KG1 (cell line): ENCODE data around the gene DIRAS1.

Source experiments
- DNase-seq: peaks from one replicate; lab custom pipeline; 2025; lab: John Stamatoyannopoulos, UW

DIRAS1 gene, protein sequence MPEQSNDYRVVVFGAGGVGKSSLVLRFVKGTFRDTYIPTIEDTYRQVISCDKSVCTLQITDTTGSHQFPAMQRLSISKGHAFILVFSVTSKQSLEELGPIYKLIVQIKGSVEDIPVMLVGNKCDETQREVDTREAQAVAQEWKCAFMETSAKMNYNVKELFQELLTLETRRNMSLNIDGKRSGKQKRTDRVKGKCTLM

DNA sequence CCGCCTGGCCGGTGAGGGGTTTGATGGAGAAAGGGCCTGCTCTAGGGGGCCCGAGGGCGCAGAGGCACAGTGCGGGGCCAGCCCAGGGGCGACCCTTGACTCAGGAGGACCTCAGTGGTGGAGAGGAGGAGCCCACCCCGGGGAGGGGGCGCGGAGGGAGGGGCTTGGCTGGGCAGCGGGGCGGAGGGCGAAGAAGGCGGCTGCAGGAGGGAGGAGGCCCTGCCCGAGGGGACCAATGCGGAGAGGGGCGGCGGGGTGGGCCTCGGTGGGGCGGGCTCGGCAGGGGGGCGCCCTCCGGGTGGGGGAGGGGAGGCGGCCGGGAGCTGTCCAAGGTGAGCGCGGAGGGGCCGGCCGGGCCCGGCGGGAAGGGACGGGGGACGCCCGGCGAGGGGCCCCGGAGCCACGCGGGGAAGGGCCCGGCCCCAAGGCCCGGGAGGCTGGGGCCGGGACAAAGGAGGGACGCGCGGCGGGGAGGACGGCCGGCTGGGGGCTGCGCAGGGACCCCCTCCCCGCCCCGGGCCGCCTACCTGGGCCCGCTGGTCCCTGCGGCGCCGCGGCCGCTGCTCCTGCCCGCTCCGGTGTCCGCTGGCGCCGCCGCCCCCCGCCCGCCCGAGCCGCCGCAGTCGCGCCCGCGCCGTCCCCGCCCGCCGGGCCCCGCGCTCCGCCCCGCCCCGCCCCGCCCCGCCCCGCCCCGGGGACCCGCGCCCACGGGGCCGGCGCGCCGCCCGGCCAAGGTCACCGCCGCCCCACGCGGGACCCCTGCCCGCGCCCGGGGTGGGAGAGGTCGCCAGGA lies at the start of gene DIRAS1:
TSS of gene DIRAS1 (minus strand) at position 596 of the 793 bp plus-strand sequence. CDS start 3,566 bp downstream, outside the sequence.
- DNase-seq = no peak

DNA sequence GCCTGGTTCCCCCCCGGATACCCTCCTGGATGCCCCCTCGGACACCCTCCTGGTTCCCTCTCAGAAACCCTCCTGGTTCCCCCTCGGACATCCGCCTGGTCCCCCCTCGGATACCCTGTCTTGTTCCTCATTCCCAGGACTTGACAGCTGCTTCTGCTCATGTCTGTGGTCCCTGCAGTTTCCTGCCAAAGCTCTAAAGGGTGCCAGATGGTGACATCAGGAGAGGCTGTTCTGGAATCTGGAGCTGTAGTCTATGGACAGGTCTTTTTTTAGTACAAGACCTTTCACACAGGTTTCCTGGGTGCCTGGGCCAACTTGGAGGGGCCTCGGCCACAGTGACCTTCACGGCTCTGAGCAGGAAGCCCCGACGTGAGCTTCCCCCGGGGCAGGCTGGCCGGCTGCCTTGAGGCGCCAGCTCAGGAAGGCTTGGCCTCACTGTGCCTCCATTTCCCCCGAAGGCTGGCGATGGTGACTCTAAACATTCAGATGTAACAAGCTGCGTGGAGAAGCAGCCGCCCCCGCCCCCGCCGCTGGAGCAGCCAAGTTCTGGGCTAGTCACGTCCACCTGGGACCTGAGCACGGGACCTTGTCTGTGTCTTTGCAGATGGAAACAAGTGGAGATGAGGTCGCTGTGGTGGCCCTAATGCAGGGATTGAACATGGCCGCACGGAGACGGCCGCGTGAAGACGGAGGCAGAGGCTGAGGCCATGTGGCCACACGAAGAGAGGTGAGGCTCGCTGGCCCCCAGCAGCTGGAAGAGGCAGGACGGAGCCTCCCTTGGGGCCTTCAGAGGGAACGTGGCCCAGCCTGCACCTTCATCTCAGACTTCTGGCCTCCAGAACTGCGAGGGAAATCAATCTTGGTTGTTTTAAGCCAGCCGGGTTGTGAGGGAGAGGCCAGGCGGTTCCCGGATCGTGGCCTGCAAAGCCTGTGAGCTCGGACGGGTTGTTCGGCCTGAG lies 49.2 kb upstream of the DIRAS1 start:
- DNase-seq = no peak

DNA sequence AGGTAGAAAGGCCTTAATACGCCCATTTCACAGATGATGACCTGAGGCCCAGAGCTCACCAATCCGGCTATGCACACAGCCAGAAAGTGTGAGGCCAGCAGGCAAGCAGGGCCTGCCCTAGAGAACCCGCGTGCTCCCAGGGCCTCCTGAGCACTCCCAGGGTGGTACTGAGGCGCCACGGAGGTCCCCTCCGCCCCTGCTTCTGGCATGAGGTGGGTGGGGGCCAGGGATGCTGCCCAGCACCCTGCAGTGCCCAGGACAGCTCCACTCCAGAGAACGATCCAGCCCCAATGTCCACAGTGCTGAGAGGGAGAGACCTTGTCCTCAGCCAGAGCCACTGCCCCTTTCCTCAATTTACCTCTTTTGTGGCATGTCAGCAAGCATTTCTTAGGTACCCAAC lies 48.0 kb upstream of the DIRAS1 start:
- no peak for DNase-seq

DNA sequence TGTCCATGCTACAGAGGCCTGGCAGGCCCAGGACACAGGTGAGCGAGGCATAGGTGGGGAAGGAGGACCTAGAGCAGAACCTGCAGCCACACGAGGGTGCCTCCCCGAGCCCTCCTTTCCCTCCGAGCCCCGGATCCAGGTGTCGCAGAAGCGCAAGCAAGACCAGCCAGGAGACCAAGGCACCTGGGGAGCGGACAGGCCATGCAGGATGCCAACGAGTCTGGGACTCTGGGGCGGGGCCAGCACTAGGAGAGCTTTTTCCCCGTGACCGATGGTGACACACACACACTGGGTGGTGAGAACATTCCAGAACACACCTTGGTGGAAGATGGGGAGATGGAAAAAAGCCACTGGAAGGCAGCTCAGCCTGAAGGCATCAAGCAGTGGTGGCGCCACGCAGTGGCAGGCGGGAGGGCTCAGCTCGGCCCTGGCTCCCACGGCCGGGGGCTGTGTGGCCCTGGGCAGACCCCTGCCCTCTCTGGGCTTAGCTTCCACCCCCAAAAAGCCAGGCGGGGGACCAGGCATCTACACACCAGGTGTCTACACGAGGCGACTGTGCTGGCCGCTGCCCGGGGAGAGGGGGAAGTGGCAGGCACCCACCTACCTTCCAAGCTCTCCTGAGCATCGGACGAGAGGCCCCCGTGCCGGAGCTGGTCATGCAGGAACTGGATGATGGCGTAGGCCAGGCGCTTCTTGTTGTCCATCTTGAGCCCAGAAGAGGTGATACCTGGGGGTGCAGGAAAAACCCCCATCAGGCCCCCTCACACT lies 47.4 kb upstream of the DIRAS1 start:
- no peak for DNase-seq

DNA sequence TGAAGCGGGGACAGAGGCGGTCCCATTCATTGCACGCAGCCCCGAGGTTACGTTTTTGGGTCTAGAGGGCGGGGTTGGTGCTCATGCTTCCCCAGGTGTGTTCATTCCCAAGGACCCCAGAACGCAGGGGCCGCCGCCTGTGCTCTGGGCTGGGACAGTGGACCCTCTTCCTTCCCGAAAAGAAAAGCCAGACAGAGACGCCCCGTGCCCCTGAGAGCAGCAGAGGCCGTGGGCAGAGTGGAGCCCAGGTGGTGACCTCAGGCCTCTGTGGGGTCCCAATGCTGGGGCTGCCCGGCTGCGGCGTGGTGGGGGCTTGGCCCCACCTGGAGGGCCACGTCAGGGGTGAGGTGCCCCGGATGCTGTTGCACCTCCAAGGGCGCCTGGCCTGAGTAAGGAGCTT lies 46.5 kb upstream of the DIRAS1 start:
- no peak for DNase-seq

DNA sequence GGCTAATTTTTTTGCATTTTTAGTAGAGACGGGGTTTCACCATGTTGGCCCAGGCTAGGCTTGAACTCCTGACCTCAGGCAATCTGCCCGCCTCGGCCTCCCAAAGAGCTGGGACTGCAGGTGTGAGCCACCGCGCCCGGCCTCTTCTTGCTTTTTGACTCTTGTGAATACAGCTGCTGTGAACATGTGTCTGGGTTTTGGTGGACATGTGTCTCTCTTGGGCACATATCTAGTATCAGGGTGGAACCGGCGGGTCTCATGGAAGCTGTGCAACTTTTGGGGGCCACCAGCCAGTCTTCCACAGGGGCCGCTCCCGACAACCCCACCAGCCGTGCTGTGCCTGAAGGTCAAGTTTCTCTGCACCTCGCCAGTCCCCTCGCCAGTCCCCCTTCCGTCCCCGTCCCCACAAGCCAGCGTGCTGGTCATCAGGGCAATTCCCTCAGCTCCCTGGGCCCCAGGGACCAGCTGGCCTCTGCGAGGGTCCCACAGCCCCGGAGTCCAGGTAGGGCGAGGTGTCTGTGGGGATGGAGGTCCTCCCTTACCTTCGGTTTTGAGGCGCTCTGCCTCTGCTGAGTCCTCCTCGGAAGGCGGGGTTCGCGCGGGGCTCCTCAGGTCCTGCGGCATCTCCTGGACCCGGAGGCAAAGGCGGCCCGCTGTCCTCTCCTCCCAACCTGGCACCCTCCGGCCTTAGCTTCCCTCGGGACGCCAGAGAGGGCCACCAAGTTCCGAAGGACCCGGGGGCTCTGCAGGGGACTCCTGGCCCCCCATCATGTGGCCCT lies 45.6 kb upstream of the DIRAS1 start:
- no peak for DNase-seq

DNA sequence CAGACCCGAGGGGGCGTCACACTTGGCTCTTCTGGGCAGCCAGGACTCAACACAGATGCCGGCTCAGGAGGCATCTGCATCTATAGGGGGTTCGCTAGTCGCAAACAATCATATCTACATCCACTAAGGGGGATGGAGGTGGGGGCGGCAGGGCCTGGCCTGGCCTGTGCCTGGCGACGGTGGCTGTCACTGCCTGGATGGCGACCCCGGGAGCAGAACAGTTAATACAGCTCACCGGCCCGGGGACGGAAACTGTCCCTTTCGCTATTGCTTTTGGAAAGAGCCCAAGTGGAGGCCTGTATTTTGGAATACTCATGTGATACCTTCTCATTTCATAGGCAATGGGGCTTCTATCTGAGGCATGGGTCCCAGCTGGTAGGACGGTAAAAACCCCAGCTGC lies 44.2 kb upstream of the DIRAS1 start:
- no peak for DNase-seq

DNA sequence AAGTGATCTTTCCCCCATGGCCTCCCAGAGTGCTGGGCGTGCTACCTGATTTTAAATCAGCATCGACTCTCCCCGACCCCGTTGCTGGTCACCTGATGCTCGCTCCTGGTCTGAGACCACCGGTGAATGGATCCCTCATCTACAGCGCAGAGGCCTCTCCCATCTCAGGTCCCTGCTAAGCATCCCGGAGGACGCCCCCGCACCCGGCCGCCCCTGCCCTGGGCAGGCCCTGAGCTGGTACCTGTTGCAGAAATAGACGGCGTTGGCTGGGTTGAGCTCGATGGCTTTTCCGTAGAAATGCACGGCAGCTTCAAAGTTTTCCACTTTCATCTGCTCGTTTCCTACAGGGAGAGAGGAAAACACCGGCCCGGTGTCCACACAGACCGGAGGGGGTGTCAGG lies 43.8 kb upstream of the DIRAS1 start:
- DNase-seq = no peak

DNA sequence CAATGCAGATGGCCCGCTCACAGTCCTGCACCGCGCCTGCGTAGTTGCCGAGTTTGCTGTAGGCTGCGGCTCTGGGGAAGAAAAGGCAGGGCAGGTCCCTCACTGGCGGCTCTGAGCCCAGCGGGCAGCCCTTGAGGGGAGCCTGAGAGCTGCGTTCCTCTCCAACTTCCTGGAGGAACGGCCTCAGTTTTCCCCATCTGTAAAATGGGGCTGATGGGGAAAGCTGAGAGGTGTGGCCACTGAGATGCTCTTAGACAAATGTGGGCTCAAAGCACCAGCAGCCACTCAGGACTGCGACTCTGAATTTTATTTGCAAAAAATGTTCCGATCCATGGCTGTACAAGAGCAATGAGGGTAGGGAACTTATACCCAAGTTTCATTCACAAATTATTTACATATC lies 42.5 kb upstream of the DIRAS1 start:
- DNase-seq = no peak

DNA sequence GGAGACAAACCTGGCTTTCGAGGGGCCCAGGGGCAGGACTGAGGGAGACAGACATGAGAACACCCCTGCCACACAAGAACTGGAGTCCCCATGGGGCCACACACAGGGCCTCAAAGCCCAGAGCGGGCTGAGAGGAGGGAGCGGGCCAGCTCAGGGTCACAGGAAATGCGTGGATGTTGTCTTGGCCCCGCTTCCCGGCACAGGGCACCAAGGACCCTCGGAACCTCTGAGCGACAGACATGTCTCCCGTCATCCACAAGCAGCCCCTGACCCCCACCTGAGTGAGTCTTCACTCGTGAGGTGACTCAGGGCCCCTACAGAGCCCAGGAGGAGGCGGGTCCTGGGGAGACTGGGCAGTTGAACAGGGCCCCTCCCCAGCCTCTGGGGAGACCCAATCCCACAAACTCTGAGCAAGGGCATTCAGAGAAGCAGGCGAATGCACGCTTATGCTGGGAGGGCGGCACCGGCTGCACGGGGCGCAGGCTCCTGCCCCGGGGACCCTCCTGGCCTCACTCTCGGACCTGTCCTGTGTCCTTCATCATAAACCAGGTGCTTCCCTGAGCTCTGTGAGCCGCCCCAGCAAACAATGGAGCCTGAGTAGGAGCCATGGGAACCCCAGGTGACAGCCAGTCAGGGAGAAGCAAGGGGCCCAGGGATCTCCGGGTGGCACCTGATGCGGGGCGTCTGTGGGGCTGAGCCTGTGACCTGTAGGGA lies 41.8 kb upstream of the DIRAS1 start:
- DNase-seq = no peak

DNA sequence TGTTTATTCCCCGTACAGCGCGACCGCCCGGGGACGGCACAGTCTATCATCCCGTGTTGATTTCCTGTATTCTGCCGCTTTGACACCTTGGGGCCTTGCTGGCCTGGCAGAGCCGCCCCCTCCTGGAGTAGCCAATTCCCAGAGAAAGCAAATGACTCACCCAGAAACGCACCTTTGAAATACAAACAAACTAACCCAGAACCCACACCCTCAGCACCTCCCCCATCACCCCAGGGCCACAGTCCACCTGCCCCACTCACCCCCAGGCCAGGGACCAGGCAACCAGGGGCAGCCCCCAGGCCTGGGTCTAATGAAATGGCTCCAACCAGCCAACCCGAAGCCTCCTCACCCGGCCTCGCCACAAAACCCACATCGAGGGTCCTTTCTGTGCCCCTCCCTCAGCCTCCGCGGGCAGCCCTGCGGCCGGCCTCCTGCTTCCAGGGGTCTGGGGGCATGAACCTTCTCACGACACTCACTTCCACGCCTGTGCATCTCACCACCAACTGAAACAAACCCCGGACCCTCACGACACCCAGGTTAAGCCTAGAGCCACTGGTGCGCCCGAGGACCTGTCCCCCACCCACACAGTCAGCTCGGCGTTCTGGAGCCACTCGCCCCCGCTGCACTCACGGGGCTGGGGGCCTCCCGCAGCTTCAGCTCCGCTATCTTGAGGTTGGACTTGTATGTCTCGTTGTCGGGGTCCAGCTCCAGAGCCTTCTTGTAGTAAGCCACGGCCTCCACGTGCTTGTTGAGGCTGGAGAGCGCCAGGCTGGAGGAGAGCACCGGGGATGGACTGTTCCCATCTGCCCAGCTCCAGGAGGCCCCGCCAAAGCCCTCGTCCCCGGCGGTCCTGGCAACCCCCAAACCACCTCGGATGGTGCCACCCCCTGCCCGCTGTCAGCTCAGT lies 41.0 kb upstream of the DIRAS1 start:
- DNase-seq = no peak

DNA sequence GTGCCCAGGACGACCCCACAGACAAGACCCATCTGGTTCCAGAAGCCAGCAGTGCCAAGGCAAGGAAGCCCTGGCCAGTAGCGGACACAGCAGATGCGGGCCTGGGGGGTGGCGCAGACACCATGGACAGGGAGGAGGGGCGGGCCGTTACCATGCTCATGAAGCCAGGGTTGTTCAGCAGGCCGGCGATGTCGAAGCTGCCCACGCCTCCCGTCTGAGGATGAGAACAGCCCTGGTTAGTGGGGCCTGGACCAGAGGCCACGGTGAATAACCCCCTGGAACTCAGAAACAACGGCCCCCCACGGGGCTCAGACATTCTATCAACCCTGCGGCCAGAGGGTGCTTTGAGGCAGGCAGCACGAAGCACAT lies 40.1 kb upstream of the DIRAS1 start:
- no peak for DNase-seq

DNA sequence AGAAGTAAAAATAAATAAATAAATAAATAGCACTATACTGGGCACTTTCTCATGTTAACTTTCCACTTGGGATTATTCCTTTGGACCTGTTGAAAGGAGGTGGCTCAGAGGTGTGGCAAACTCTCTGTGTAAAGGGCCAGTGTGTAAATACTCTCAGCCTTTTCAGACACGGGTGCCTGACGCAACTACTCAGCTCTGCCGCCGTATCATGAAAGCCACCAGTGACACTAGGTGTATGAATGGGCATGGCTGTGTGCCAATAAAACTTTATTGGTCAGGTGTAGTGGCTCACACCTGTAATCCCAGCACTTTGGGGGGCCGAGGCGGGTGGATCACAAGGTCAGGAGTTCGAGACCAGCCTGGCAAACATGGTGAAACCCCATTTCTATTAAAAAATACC lies 38.8 kb upstream of the DIRAS1 start:
- no peak for DNase-seq

DNA sequence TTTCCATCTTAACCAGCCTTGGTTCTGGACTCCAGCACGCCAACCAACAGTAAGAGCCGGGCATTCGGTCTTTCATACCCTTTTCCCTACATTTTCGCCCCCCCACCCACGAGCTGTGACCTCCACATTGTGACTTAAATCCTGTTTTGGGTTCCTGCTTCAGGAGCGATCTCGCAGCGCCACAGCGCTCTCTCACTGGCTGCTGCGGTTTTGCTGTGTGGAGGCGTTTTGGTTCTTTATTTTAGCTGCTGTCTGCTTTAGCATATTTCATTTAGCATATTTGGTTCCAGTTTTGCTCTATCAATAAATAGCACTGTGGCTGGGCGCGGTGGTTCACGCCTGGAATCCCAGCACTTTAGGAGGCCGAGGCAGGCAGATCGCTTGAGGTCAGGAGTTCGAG lies 38.2 kb upstream of the DIRAS1 start:
- no peak for DNase-seq

DNA sequence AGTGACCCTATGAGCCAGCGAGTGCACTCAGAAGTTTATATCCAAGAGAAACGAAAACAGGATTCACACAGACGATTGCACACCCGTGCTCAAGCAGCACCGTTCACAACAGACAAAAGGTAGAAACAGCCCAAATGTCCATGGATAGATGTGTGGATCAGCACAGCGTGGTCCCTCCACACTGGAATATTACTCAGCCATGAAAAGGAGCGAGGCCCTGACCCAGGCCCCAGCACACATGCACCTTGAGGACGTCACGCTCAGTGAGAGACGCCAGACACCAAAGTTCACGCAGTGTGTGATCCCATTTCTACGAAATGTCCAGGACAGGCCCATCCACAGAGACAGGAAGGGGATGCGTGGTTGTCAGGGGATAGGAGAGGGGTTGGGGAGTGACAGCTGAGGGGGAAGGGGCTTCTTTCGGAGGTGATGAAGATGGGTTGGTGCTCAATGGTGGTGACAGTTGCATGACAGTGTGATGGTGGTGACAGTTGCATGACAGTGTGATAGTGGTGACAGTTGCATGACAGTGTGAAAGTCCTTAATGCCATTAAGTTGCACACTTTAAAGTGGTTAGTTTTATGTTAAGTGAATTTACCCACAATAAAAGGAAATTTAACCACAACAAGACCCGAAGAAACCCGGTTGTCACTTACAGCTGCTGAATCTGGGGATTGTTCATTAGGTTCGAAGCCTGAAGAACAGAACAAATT lies 37.6 kb upstream of the DIRAS1 start:
- DNase-seq = no peak

DNA sequence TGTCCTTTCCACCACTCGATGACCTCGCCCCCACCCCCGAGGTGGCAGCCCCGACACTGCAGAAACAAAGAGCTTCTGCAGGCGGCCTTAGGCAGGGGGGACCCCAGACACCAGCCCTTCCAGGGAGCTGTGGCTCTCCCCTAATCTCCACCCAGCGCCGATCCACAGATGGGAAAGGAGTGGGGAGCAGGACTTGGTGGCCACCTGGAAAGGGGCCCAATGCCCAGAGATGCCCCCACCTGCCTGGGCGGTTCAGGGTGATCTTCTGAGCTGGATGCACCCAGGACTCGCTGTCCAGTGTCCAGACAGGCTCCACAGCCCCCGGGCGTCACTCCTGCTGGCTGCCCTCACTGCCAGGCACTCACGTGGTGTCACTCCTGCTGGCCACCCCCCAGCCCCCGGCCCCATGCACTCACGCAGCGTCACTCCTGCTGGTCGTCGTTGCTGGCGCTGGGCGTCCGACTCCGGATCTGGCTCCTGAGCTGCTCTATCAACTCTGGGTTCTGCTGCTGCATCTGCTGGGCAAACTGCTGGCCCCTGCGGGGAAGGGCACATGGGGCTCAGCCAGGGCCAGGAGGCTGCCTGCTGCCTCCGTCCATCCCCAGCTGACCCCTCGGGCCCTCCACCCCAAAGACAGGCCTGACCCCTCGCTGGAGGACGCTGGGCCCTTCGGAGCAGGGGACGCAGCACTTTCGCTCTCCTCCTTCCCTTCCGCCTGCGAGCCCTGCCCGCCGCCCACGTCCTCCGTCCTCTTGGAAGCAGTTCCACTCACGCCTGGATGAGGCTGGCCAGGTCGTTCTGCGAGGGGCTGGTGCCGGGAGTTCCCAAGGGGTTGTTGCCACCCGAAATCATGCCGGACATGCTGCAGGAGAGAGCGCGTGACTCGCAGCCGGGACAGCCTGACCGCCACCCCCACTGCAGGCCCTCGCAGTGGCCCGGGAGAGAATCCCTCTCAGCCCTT lies 36.0 kb upstream of the DIRAS1 start:
- DNase-seq = no peak

DNA sequence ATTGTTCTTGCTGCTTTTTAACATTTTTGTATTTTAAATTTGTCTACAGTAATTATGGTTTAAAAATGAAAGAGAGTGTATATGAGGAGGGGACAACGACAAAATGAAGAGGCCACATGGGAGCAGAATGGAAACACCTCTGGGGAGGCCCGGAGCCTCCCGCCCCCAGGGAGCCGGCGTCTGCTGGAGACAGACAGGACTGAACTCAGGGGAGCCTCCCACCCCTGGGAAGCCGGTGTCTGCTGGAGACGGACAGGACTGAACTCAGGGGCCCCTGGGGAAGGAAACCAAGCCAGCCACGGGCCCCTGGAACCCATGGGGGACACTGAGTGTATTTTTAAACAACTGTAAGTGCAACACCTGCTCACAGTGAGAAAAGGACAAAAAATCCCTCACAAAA lies 35.3 kb upstream of the DIRAS1 start:
- DNase-seq = no peak

DNA sequence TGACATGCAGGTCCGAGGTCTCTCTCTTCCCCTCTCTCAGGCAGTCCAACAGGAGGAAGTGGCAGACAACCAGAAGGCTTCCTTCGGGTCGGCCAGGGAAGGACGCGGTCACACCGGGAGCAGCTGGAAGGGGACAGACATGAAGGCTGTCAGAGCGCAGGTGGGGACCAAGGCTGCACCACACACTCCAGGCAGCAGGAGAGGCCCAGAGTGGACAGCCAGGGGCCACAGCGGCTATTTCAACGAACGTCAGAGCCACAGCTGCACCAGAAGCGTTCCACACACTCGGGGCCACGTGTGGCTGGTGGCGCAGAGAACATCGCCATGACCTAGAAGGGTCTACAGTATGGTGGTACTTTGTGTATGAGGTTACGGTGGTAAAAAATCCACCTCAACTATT lies 34.6 kb upstream of the DIRAS1 start:
- no peak for DNase-seq
